HG02973 (cell line): ENCODE data around the gene PPP4R1.

Source experiments
- ATAC-seq: cut with Tn5 transposase; IDR thresholded peaks from one replicate; pipeline ENCODE4 v1.9.1; 2021; ENCODE audit warnings: moderate library complexity; ENCODE audit not compliant: unreplicated experiment

PPP4R1 gene

DNA sequence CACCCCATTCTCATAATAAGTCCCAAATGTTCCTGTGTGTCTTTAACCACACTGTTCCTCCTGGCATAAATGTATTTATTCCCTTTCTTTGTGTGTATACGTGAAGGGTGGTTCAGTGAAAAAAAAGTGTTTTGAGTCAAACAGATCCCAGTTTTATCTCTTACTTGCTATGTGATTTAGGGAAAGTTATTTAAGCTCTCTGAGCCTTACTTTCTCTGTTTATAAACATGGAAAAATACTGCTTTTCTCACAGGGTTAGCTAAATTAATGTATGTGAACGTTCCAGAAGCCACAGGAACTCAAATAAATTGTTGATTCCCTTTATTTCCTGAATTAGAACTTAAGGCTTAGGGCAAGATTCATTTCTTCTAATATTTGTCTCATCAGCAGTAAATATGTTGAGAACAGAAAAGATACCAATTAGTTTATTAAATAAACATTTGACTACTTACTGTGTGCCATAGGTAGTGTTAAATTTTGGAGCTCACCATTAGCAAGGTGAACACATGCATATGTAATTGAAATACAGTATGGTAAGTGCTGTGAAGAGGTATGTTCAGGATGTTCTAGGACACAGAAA is 105.8 kb downstream of the PPP4R1 start:
- ATAC-seq, result no peak

DNA sequence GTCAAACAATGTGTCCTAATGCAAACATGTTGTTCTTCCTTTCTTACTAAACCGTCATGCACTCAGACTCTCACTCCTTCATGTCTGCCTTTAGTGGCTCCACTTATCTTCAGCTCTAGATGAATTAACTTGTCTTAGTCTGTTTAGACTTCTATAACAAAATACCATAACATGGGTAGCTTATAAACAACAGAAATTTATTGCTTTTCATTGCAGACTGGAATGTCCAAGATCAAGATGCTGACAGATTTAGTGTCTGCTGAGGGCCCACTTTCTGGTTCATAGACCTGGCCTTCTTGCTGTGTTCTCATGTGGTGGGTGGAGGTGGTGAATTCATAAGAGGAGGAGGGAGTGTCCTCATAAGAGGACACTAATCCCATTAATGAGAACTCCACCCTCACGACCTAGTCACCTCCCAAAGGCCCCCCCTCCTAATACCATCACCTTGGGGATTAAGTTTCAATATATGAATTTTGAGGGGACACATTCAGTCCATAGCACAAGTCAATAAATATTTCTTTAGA is 106.7 kb downstream of the PPP4R1 start:
- no peak for ATAC-seq

DNA sequence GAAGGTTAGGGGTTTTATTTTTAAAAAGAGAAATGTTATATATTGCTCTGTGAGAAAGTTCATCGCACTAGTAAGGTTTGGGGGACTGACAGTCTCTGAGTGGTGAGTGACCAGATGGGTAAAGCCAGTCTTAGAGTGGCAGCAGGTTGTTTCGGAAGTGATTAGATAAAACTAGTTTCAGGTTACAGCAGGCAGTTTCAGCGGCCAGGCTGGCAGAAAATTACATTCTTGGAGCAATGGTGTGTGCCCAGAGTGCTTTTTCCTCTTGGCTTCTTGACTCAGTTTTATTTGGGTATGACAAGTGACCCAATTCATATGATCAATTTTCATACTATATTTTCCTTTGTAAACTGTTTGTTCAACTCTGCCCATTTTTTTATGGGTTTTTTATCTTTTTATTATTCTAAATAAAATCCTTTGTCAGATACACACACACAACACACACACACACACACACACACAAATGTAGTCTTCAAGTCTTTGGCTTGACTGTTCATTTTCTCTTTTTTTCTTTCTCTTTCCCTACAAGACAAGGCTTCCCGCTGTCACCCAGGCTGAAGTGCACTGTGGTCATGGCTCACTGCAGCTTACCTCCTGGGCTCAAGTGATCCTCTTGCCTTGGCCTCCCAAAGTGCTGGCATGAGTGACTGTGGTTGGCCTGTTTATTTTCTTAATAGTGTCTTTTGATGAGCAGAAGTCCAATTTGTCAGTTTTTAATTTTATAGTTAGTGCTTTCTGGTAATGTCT is 108.1 kb downstream of the PPP4R1 start:
- no peak for ATAC-seq
